22Rv1 (cell line): ENCODE results near the gene PPP1R14B.

Experiments used
- ZFX ChIP-seq: fragments of 450-650 bp; IDR thresholded peaks from 2 replicates; pipeline ENCODE4 v1.6.1; 2017; ENCODE audit warnings: antibody characterized with exemption, borderline replicate concordance
- TF ChIP-seq, protein P1 (sequence below): fragments of 450-650 bp; IDR thresholded peaks from 2 replicates; pipeline ENCODE4 v1.5.1; 2017; ENCODE audit warnings: mild to moderate bottlenecking

DNA sequence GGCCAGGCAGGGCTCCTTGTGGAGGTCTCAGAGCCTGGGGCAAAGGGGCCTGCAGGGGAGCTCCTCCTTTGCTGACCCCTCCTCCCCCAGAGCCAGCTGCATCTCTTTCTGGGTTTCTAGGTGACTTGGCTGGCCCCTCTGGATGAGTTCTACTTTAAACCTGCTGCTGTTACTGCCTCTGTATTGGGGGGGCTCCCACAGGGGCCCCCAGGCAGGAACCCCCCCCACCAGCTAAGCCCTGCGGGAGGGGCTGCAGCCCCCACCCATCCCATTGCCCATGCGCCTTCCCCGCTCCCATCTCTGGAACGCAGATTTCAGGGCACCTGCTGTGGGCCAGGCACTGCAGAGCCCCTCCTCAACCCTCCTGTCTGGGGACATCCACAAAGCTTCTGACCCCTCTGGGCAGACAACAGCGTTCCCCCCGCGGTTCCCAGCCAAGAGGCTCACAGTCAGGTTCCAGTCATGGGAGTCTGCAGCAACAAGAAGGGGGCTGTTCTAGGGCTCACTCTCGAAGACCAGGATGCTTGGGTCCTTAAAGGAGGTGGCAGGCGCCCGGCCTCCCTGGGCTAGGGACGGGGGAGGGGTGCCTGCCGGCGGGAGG lies 3.8 kb upstream of the PPP1R14B start:
- TF ChIP-seq, protein P1, sequence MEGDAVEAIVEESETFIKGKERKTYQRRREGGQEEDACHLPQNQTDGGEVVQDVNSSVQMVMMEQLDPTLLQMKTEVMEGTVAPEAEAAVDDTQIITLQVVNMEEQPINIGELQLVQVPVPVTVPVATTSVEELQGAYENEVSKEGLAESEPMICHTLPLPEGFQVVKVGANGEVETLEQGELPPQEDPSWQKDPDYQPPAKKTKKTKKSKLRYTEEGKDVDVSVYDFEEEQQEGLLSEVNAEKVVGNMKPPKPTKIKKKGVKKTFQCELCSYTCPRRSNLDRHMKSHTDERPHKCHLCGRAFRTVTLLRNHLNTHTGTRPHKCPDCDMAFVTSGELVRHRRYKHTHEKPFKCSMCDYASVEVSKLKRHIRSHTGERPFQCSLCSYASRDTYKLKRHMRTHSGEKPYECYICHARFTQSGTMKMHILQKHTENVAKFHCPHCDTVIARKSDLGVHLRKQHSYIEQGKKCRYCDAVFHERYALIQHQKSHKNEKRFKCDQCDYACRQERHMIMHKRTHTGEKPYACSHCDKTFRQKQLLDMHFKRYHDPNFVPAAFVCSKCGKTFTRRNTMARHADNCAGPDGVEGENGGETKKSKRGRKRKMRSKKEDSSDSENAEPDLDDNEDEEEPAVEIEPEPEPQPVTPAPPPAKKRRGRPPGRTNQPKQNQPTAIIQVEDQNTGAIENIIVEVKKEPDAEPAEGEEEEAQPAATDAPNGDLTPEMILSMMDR, result no peak
- no peak for TF ChIP-seq ZFX
